Measurements from ENCODE around the gene POLN.

The POLN gene

GRCh38 chr4:2262145-2262943 lies 20.4 kb upstream of the POLN start:
- peak; percentile 94 for DNase-seq (ENCODE audit: low read depth)

GRCh38 chr4:2261853-2262144 lies 19.9 kb upstream of the POLN start, which contains the start of gene MXD4:
Gene MXD4, minus strand, starts transcription at chr4:2262109. Its CDS starts 129 bp downstream, at chr4:2261980.
- no peak for DNase-seq (ENCODE audit: low read depth)

- no peak for DNase-seq (ENCODE audit: low read depth)
Measured at GRCh38 chr4:2261110-2261852, 19.4 kb upstream of the POLN start.

- no peak for DNase-seq (ENCODE audit: low read depth)
Measured at GRCh38 chr4:2260344-2261109, 18.6 kb upstream of the POLN start.

- no peak for DNase-seq (ENCODE audit: low read depth)
Measured at GRCh38 chr4:2259541-2260343, 17.8 kb upstream of the POLN start.

- no peak for DNase-seq (ENCODE audit: low read depth)
Measured at GRCh38 chr4:2259036-2259540, 17.2 kb upstream of the POLN start.

- DNase-seq (ENCODE audit: low read depth), result no peak
Measured at GRCh38 chr4:2258091-2259035, 16.4 kb upstream of the POLN start.

GRCh38 chr4:2257361-2258081 lies 15.6 kb upstream of the POLN start:
- DNase-seq (ENCODE audit: low read depth), result no peak

- no peak for DNase-seq (ENCODE audit: low read depth)
Measured at GRCh38 chr4:2256781-2257191, 14.9 kb upstream of the POLN start.

- DNase-seq (ENCODE audit: low read depth), result no peak
Measured at GRCh38 chr4:2256156-2256731, 14.3 kb upstream of the POLN start.

- no peak for DNase-seq (ENCODE audit: low read depth)
Measured at GRCh38 chr4:2255501-2256155, 13.7 kb upstream of the POLN start.

GRCh38 chr4:2254665-2255500 lies 13.0 kb upstream of the POLN start:
- DNase-seq (ENCODE audit: low read depth), result no peak

GRCh38 chr4:2253160-2254084 lies 11.5 kb upstream of the POLN start:
- DNase-seq (ENCODE audit: low read depth), result no peak

GRCh38 chr4:2252530-2253091 lies 10.7 kb upstream of the POLN start:
- DNase-seq (ENCODE audit: low read depth), result no peak

GRCh38 chr4:2251795-2252529 lies 10.0 kb upstream of the POLN start:
- DNase-seq (ENCODE audit: low read depth), result no peak

Data from HS-5 (cell line).